H1 (cell line): ENCODE measurements around the gene SYNRG. TPM values are rescaled to one million over a fixed set of nuclear protein-coding genes. Genes with fewer than 3 reads are reported as not detected.

Experiments used
- CTCF ChIA-PET: fragments of 300-600 bp; sonication (Branson Sonifier 250); formaldehyde crosslinking; loops from one replicate; lab custom pipeline; 2021; ENCODE audit not compliant: partially characterized antibody; lab: Charles Lee
- POLR2A ChIA-PET: fragments of 300-600 bp; sonication (Branson Sonifier 250); formaldehyde crosslinking; loops from one replicate; lab custom pipeline; 2021; ENCODE audit warnings: inconsistent platforms; ENCODE audit not compliant: partially characterized antibody; lab: Charles Lee
- DNase-seq, 2 experiments: peaks; one replicate each; pipeline versions ENCODE4 v3.0.0 to v3.0.0-alpha.2; 2010 to 2022; ENCODE audit warnings: low spot score in 2 of 2, low read depth in 1 of 2, mixed read lengths in 1 of 2
- FAIRE-seq: peaks from 2 replicates; lab custom pipeline; 2011; peaks lifted over from hg19 to GRCh38; lab: Jason Lieb, UNC
- H2AFZ ChIP-seq: 2 replicates; pipeline ENCODE4 v1.8.1; 2012; ENCODE audit warnings: low read length, inconsistent platforms
- H2AK5ac ChIP-seq: 2 replicates; pipeline ENCODE4 v1.6.1; 2013; ENCODE audit warnings: low read depth, low read length
- H2BK120ac ChIP-seq: replicated peaks from 2 replicates; pipeline ENCODE3; 2013; ENCODE audit warnings: low read depth, low read length, inconsistent platforms
- H2BK12ac ChIP-seq: 2 replicates; pipeline ENCODE4 v1.6.1; 2013; ENCODE audit warnings: low read depth, low read length
- H2BK15ac ChIP-seq: 2 replicates; pipeline ENCODE4 v1.6.1; 2013; ENCODE audit warnings: low read length
- H2BK20ac ChIP-seq: 2 replicates; pipeline ENCODE4 v1.6.1; 2013; ENCODE audit warnings: low read length
- H2BK5ac ChIP-seq: 2 replicates; pipeline ENCODE4 v1.6.1; 2013; ENCODE audit warnings: low read depth, low read length
- H3K14ac ChIP-seq: 2 replicates; pipeline ENCODE4 v1.6.1; 2013; ENCODE audit warnings: inconsistent platforms; ENCODE audit not compliant: insufficient read length
- H3K18ac ChIP-seq: 2 replicates; pipeline ENCODE4 v1.6.1; 2013; ENCODE audit warnings: low read length; ENCODE audit errors: extremely low read depth
- H3K23ac ChIP-seq: 2 replicates; pipeline ENCODE4 v1.6.1; 2013; ENCODE audit warnings: inconsistent platforms; ENCODE audit not compliant: insufficient read length
- H3K23me2 ChIP-seq: 2 replicates; pipeline ENCODE4 v1.6.1; 2013; ENCODE audit warnings: low read depth, low read length
- H3K27ac ChIP-seq: 2 replicates; pipeline ENCODE4 v1.6.1; 2011; ENCODE audit warnings: low read depth, low read length, inconsistent platforms
- H3K27me3 ChIP-seq, 4 experiments: replicated peaks in 1 of 4; 1 replicate in 1 of 4; 2 replicates in 3 of 4; pipeline versions ENCODE4 v1.6.1 to v1.8.1; 2011 to 2013; ENCODE audit warnings: low read length in 3 of 4, mild to moderate bottlenecking in 3 of 4, inconsistent platforms in 2 of 4, mixed read lengths in 2 of 4, moderate library complexity in 1 of 4; ENCODE audit not compliant: control insufficient read depth in 3 of 4, insufficient read depth in 3 of 4; ENCODE audit errors: extremely low read depth in 1 of 4
- H3K36me3 ChIP-seq, 4 experiments: 2 replicates each; pipeline versions ENCODE4 v1.6.1 to v1.8.1; 2011 to 2013; ENCODE audit warnings: mild to moderate bottlenecking in 4 of 4, low read length in 3 of 4, moderate library complexity in 2 of 4, control low read depth in 1 of 4, inconsistent platforms in 1 of 4; ENCODE audit not compliant: insufficient read depth in 4 of 4, control insufficient read depth in 2 of 4
- H3K4ac ChIP-seq: replicated peaks from 2 replicates; pipeline ENCODE3; 2013; ENCODE audit warnings: low read length, low read depth, mixed read lengths, inconsistent platforms; ENCODE audit not compliant: insufficient read length
- H3K4me1 ChIP-seq, 4 experiments: replicated peaks in 1 of 4; 1 replicate in 1 of 4; 2 replicates in 3 of 4; pipeline versions ENCODE4 v1.6.1 to v1.8.1; 2011 to 2013; ENCODE audit warnings: low read length in 3 of 4, inconsistent platforms in 2 of 4, mixed read lengths in 1 of 4; ENCODE audit not compliant: insufficient read depth in 4 of 4, control insufficient read depth in 3 of 4
- H3K4me2 ChIP-seq, 2 experiments: 2 replicates each; pipeline versions ENCODE4 v1.6.1 to v1.8.1; 2011 to 2013; ENCODE audit warnings: low read depth in 2 of 2, low read length in 2 of 2, control low read depth in 1 of 2, inconsistent platforms in 1 of 2, mild to moderate bottlenecking in 1 of 2; ENCODE audit not compliant: insufficient read depth in 1 of 2
- H3K4me3 ChIP-seq, 4 experiments: fragments of 200-600, 300-600 bp in 1 of 4; sonication (generic), shearing (Covaris generic), sonication (Bioruptor Twin) in 1 of 4; 2 replicates each; pipeline versions ENCODE4 v1.5.1 to v1.8.1; 2011 to 2016; ENCODE audit warnings: low read length in 4 of 4, low read depth in 3 of 4, control low read depth in 2 of 4, inconsistent platforms in 2 of 4, mild to moderate bottlenecking in 2 of 4, mixed read lengths in 1 of 4, moderate library complexity in 1 of 4; ENCODE audit not compliant: insufficient read depth in 2 of 4; ENCODE audit errors: extremely low read depth in 1 of 4
- H3K56ac ChIP-seq: replicated peaks from 2 replicates; pipeline ENCODE3; 2013; ENCODE audit warnings: low read depth, mild to moderate bottlenecking, mixed read lengths, low read length, inconsistent platforms; ENCODE audit not compliant: insufficient read length
- H3K79me1 ChIP-seq: 2 replicates; pipeline ENCODE4 v1.6.1; 2013; ENCODE audit warnings: low read depth, low read length, control low read depth
- H3K79me2 ChIP-seq, 2 experiments: 2 replicates each; pipeline versions ENCODE4 v1.6.1 to v1.8.1; 2012 to 2013; ENCODE audit warnings: low read length in 2 of 2, mild to moderate bottlenecking in 2 of 2, inconsistent platforms in 1 of 2; ENCODE audit not compliant: insufficient read depth in 2 of 2, control insufficient read depth in 1 of 2
- H3K9ac ChIP-seq, 4 experiments: replicated peaks in 1 of 4; 1 replicate in 1 of 4; 2 replicates in 3 of 4; pipeline versions ENCODE4 v1.6.1 to v1.8.1; 2011 to 2013; ENCODE audit warnings: low read depth in 3 of 4, low read length in 3 of 4, control low read depth in 2 of 4, mild to moderate bottlenecking in 2 of 4, moderate library complexity in 2 of 4, inconsistent platforms in 1 of 4; ENCODE audit errors: extremely low read depth in 1 of 4
- H3K9me3 ChIP-seq, 2 experiments: 2 replicates each; pipeline versions ENCODE4 v1.6.1 to v1.8.1; 2012 to 2013; ENCODE audit warnings: mild to moderate bottlenecking in 2 of 2, moderate library complexity in 2 of 2, control low read depth in 1 of 2, inconsistent platforms in 1 of 2, low read depth in 1 of 2, low read length in 1 of 2, mixed read lengths in 1 of 2; ENCODE audit not compliant: insufficient read depth in 2 of 2
- H4K20me1 ChIP-seq, 2 experiments: replicated peaks in 1 of 2; 2 replicates each; pipeline versions ENCODE3 to v1.8.1; 2011 to 2013; ENCODE audit warnings: inconsistent platforms in 2 of 2, low read length in 2 of 2, mild to moderate bottlenecking in 1 of 2; ENCODE audit not compliant: insufficient read depth in 2 of 2, control insufficient read depth in 1 of 2
- H4K5ac ChIP-seq: 2 replicates; pipeline ENCODE4 v1.6.1; 2013; ENCODE audit warnings: low read length, low read depth, mixed read lengths, inconsistent platforms; ENCODE audit not compliant: insufficient read length
- H4K8ac ChIP-seq: 2 replicates; pipeline ENCODE4 v1.8.0; 2013; ENCODE audit warnings: mild to moderate bottlenecking, moderate library complexity, low read length, inconsistent platforms; ENCODE audit not compliant: insufficient read depth; ENCODE audit errors: extremely low read depth
- H4K91ac ChIP-seq: replicated peaks from 2 replicates; pipeline ENCODE3; 2013; ENCODE audit warnings: low read length, mixed read lengths, inconsistent platforms; ENCODE audit not compliant: insufficient read length
- CHD1 ChIP-seq: IDR thresholded peaks from 2 replicates; pipeline ENCODE4 v1.6.1; 2012; ENCODE audit warnings: low read depth, low read length, improper control_type of control experiment
- CHD2 ChIP-seq: IDR thresholded peaks from 2 replicates; pipeline ENCODE4 v1.6.1; 2012; ENCODE audit warnings: low read length, improper control_type of control experiment
- EGR1 ChIP-seq: IDR thresholded peaks from 2 replicates; pipeline ENCODE4 v1.6.1; 2011; ENCODE audit warnings: low read depth, low read length, borderline replicate concordance
- HDAC2 ChIP-seq, 2 experiments: fragments of 300-600 bp in 1 of 2; sonication (generic) in 1 of 2; IDR thresholded peaks; 2 replicates each; pipeline ENCODE4 v1.6.1; 2011 to 2012; ENCODE audit warnings: low read depth in 2 of 2, low read length in 2 of 2, mild to moderate bottlenecking in 2 of 2, moderate library complexity in 2 of 2, borderline replicate concordance in 1 of 2, inconsistent platforms in 1 of 2
- JUN ChIP-seq: IDR thresholded peaks from 2 replicates; pipeline ENCODE4 v1.6.1; 2011; ENCODE audit warnings: low read depth, mild to moderate bottlenecking, improper control_type of control experiment, low read length
- JUND ChIP-seq: IDR thresholded peaks from 2 replicates; pipeline ENCODE4 v1.6.1; 2011; ENCODE audit warnings: mild to moderate bottlenecking, improper control_type of control experiment, low read length
- KDM1A ChIP-seq: fragments of 200-600, 300-600 bp; sonication (generic); IDR thresholded peaks from 2 replicates; pipeline ENCODE4 v1.7.1; 2016; ENCODE audit warnings: mild to moderate bottlenecking, low read length, borderline replicate concordance
- KDM4A ChIP-seq: IDR thresholded peaks from one replicate; pipeline ENCODE4 v1.7.1; 2012; ENCODE audit warnings: low read depth, mild to moderate bottlenecking, moderate library complexity, low read length, inconsistent platforms; ENCODE audit not compliant: severe bottlenecking
- MAX ChIP-seq: IDR thresholded peaks from 2 replicates; pipeline ENCODE4 v1.6.1; 2012; ENCODE audit warnings: inconsistent platforms
- RXRA ChIP-seq: IDR thresholded peaks from 2 replicates; pipeline ENCODE4 v1.6.1; 2011; ENCODE audit warnings: low read depth, mild to moderate bottlenecking, low read length, moderate library complexity; ENCODE audit not compliant: insufficient read depth
- TEAD4 ChIP-seq: IDR thresholded peaks from 2 replicates; pipeline ENCODE4 v1.6.1; 2012; ENCODE audit warnings: low read depth, low read length, inconsistent platforms, mixed read lengths
- YY1 ChIP-seq: IDR thresholded peaks from 2 replicates; pipeline ENCODE4 v1.6.1; 2011; ENCODE audit warnings: low read depth, mild to moderate bottlenecking, low read length
- WGBS, 2 experiments: shearing (Covaris generic) in 1 of 2; methylation state at CpG; one replicate each; pipeline versions ENCODE4 v1.1.6 to v1.1.7; 2013 to 2015; ENCODE audit warnings: low lambda C conversion rate in 2 of 2, mixed read lengths in 2 of 2, inconsistent platforms in 1 of 2, low coverage in 1 of 2, missing lambda C conversion rate in 1 of 2; ENCODE audit not compliant: insufficient replicate concordance in 2 of 2, insufficient coverage in 1 of 2, insufficient read length in 1 of 2; ENCODE audit errors: extremely low coverage in 1 of 2, missing lambda C conversion rate in 1 of 2; 5-methylcytosine and 5-hydroxymethylcytosine counted together
- polyA plus RNA-seq, 7 experiments: library from polyadenylated mRNA; depleted of rRNA in 3 of 7; stranded (reverse) in 5 of 7; unstranded in 2 of 7; fragments of >200 nt in 5 of 7; fragments of 200-250 nt in 2 of 7; gene quantifications; 1 replicate in 5 of 7; 2 replicates in 1 of 7; 4 replicates in 1 of 7; pipeline versions ENCODE4 v1.2.1 to v1.2.3, GENCODE V29; 2011 to 2013; ENCODE audit warnings: missing spikeins in 2 of 7, mixed read lengths in 2 of 7
- total RNA-seq: library from RNA; stranded (reverse); fragmentation: NEBNext Ultra II Directional; extraction: Animal tissue kit (Norgen Biotek cat#: 25700); gene quantifications from 2 replicates; pipeline ENCODE4 v1.2.1, GENCODE V29; 2021

SYNRG gene
- total and polyA plus RNA-seq, 2 of the 8 experiments (the other 6 are each of a cell fraction or from before 2014, with no cell fraction given) = 7.7 to 31.7 TPM

GRCh38 chr17:37479025-37479424 is 130.2 kb downstream of the SYNRG start:
- TF ChIP-seq YY1 (no peak), JUND (no peak), MAX (no peak), RXRA (no peak), CHD2 (no peak), KDM4A (no peak), KDM1A (no peak), JUN (no peak), CHD1 (no peak), EGR1 (no peak), HDAC2 (IDR thresholded peaks at IDR 0.05; ENCODE audit: borderline replicate concordance in 1 of 2, low read depth in 2 of 2, low read length in 2 of 2) (no peak), TEAD4 (no peak)
- TF ChIP-seq, all 59 proteins: peak for 0
- Histone ChIP-seq H3K36me3 (peaks cover 2 to 31% (median 19%) of the 10 kb centered on the region in 4 experiments), H2BK12ac (no peak overlapping the region), H2BK20ac (no peak overlapping the region), H2AFZ (no peak overlapping the region), H4K5ac (no peak overlapping the region), H3K4me1 (peaks cover 0 to 7% (median 3%) of the 10 kb centered on the region in 4 experiments; a peak in 4 of 7 replicates), H3K4me2 (no peak overlapping the region), H3K4ac (no peak overlapping the region), H3K14ac (no peak overlapping the region), H2BK15ac (no peak overlapping the region), H3K79me2 (no peaks in the 10 kb centered on the region), H3K23ac (no peak overlapping the region), H2BK5ac (no peak overlapping the region), H4K91ac (no peak overlapping the region), H3K27me3 (no peaks in the 10 kb centered on the region), H3K4me3 (no peak overlapping the region), H4K20me1 (no peaks in the 10 kb centered on the region), H3K18ac (no peak overlapping the region), H3K27ac (no peak overlapping the region), H3K23me2 (no peaks in the 10 kb centered on the region), H3K79me1 (no peaks in the 10 kb centered on the region), H3K56ac (no peak overlapping the region), H4K8ac (no peak overlapping the region), H2BK120ac (no peak overlapping the region), H3K9me3 (no peaks in the 10 kb centered on the region), H2AK5ac (no peak overlapping the region), H3K9ac (no peak overlapping the region)
- DNase-seq = no peak
- WGBS, 2 experiments = 92% methylated on average over 1 of the region's 1 CpG; no CpG with 5 or more reads in 1 of the 2 experiments
- POLR2A ChIA-PET = interaction anchor here (1.4 kb wide), 1 partner anchor 8 kb away, joined by 6 read pairs; no protein-coding TSS in a partner anchor
- CTCF ChIA-PET = interaction anchor here (1.8 kb wide), 1 partner anchor 38 kb away, joined by 5 read pairs; no protein-coding TSS in a partner anchor
- no peak for FAIRE-seq
